GM21360 (cell line): Measurements from ENCODE around the gene SLC24A3.

Experiments
- ATAC-seq: cut with Tn5 transposase; IDR thresholded peaks from one replicate; pipeline ENCODE4 v1.9.1; 2021; ENCODE audit warnings: mild to moderate bottlenecking, moderate library complexity; ENCODE audit not compliant: unreplicated experiment

The SLC24A3 gene

DNA sequence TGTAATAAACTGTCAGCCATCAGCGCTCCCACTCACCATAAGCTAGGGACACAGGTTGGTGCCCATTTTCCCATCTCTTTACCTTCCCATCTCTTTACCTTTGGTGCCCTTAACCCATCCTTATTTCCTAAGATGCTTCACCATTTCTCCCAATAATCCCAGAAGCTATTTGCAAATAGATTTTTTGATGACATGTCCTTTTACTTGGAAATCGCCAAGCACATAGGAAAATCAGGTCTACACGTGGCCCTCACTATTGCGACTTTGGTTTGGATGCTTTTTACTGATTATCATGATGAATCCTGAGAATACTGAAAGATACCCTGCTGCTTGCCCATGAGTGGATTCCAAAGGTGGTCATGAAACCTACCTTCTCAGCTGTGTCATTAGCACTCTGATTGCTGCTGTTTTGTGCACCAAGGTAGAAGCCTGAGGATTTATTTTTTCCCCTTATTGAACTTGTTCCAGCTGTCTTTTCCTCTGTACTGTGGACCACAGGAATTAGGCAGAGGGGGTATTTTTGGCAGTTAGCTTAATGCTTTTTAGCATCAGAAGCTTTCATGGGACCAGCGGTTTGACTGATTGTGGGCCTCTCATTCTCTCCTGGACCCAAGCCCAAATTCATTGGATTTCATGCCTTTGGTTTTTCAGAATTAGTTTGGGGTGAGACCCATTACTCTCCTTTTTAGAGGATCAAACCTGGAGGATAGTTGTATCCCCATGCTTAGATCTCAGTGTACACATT, 316.0 kb downstream of the SLC24A3 start:
- ATAC-seq, result no peak

DNA sequence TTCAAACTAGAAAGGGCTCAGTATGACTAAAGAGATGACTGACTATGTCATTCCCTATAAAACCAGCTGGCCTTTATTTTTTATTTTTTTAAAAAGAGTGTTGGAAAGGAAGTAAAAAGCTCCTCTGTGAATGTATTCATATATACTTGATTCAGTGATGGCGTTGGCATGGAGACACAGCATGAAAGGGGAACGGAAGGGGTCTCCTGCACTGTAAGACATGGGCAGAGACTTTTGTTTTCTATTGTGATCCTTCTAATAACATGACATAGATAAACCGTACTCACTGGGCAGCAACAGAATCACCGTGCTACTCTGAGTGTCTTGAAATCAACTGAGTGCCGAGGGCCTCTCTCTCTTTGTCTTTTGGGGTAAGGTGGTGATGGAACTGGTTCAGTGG, 317.6 kb downstream of the SLC24A3 start:
- ATAC-seq, result no peak

DNA sequence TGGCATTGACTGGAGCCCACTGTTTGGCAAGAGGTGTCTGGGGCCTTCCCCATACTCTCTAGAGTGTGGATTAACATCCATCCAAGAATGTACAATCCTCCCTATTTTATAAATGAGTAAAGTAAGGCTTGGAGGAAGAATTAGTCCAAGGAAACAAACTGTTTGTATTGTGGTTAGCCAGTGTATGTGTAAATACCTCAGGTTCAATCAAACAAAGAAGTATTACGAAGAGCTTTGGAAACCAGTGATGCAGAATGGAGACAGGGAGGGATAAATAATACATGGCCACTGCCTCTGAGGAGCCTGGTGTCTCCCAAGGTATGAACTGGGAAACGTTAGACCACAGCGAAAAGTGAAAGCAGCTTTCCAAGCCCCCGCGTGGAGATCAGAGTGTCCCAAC, 319.0 kb downstream of the SLC24A3 start:
- ATAC-seq, result no peak

DNA sequence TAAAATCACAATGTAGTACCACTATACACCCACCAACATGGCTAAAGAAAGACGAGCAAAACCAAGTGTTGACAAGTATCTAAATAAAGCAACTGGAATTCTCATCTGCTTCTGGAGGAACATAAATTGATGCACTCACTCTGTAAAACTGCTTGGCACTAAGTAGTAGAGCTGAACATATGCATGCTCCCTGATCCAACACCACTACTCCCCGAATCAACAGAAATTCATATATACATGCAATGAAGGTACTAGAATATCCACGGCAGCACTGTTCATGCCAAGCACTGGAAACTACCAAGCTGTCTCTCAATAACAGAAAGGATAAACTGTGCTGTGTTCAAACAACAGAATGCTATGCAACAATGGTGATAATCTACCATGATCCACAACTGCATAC, 326.1 kb downstream of the SLC24A3 start:
- no peak for ATAC-seq

DNA sequence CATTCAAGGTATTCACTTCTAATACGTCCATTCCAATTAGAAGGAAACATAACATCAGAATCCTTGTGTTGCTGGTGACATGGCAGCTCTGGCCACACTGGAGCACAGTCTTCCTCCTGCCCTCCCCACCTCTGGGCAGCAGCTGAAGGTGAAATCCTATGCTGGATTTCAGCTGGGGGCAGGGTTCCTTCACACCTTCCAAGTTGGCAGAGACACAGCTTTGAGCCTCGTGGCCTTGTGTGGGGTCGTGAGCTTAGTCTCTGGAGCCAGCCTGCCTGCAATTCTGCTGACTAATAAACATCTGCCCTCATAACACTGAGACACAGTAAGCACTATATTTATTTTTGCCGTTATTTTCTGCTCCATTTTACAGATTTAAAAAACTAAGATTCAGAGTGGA, 326.7 kb downstream of the SLC24A3 start:
- no peak for ATAC-seq

DNA sequence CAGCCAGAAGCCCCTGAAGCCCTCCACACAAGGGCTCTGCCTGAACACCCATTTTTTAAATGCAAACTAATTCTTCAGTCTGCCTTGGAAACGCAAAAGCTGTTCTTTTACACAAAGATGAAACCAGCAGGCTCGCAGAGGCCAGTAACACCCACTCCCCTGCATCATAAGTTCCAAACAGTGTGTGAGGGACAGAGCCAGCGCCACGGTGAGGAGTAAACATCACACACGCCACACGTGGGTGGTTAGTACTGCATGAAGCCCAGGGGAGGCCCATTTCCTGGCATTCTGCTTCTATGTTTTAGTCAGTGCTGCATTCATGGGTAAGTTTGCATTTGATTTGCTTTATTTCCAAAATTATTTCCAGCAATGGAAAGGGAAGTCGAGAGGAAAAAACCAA, 327.9 kb downstream of the SLC24A3 start:
- ATAC-seq, result no peak

DNA sequence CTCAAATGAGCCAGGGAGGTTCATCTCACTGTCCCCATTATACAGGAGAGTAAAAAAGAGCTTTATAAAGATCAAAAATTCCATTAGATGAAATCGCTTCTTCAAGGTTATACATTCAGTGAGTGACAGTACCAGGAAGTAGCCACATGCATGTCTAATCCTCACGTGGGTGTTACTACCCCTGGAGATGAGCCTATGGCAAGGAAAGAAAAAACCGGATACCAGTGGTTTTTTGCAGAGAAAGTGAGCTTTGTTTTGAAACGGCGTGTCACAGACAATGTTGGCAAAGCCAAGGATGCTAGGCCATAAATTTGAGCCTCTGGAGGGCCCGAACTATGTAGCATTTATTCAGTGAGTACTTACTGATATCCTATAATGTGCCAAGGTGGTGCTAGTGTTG, 330.7 kb downstream of the SLC24A3 start:
- ATAC-seq, result no peak

DNA sequence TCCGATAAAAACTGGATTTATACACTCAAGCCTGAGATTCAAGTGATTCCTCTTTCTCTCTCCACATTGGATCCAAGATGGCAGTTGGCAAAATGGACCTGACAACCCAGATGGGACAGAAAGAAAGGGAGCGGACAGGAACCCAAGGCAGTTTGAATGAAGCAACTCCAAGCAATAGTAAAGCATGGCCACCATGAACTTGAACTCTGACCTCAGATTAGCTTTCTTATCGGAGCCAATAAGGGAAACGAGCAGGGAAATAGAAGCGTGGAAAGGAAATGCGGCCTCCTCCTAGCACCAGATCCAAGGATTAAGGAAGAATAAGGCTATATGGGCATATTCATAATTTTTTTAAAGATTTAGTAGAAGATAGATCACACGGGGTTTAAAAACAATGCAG, 332.2 kb downstream of the SLC24A3 start:
- ATAC-seq, result no peak

DNA sequence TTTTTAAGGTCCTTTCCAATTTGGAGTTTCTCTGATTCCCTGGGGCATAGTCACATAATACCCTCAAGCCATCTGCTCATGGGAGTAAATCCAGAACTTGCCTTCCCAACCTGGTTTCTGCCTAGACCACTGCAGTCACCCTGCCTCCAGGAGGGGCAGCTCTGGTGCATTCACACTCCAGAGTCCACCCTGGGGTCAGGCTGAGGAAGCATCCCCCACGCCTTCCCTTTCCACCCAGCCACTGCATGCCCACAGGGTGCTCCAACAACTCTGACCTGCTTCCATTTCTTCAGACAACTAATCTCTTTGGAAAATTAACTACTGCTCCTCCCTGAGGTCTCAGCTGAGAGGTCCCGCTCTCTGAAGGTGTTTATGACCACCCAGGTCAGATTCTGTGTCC, 334.2 kb downstream of the SLC24A3 start:
- ATAC-seq, result no peak

DNA sequence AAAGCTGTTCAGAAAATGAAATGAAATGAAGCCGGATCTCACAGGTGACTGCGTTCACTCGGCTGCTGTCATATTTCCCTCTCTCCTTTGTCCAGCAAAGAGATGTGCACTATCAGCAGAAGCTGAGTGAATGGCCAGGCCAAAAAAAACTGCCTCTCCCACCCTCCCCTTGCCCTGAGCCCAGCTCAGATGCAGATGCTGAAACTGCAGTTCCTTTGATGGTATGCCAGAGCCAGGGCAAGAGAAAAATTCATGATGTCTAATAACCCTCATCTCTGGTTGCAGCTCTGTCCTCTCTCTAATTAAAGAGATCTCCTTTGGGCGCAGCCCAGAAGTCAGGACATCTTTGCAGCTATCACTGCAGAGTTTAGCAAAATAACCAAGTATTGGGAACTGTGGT, 335.1 kb downstream of the SLC24A3 start:
- no peak for ATAC-seq

DNA sequence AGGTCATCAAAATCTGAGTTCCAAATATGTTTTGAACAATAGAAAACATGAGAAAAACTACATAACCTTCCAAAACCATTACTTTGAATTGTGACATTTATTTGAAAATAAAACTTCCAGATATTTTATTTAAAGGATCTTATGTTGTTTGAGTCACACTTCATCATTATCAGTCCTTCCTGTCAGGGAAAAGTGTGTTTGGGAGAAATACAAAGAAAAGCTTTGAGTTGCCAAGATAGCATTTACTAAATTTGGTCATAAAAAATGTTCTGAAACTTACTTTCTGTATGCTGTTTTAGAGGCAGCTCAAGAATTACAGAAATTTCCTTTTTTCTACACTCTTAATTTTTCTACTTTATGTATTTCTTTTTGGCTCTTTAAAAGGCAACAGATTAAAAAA, 337.5 kb downstream of the SLC24A3 start:
- no peak for ATAC-seq

DNA sequence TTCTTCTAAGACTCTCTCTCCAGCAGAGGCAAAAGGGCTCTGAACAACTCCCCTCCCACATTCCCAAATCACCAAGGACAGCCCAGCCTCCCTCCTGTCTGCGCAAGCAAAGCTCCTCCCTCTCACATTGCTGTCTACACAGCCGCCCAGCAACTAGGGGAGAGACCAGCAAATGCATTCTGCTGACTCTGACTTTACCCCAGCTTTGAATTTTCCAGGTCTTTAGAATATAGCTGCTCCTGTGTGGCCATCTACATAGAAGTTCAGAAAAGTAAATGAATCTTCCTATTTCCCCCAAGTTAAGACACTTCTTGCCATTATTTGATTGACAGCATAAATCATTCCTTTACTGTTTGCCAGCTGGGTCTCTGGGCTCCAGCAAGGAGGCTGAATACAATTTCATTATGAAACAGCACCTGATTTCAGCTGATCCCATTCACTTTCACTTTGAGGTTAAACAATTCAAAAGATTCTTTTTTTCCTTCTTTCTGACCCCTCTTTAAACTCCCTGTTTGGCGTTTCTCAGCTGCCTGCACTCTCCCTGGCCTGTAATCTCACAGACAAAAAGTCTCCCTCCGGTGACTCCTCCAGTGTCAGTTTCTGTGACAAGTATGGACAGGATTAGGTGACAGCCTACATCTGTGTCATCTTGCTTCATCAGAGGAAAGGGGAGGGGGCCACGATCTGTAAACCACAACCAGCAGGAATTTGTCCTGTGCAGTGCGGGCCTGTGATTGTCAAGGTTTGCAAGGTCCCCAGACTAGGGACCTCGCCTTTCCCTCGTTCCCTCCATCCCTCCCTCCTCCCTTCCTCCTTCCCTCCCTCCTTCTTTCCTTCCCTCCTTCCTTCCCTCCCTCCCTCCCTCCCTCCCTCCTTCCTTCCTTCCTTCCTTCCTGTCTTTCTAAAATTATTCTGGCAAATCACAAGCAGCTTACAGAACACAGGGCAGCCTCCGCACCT, 340.1 kb downstream of the SLC24A3 start:
- no peak for ATAC-seq

DNA sequence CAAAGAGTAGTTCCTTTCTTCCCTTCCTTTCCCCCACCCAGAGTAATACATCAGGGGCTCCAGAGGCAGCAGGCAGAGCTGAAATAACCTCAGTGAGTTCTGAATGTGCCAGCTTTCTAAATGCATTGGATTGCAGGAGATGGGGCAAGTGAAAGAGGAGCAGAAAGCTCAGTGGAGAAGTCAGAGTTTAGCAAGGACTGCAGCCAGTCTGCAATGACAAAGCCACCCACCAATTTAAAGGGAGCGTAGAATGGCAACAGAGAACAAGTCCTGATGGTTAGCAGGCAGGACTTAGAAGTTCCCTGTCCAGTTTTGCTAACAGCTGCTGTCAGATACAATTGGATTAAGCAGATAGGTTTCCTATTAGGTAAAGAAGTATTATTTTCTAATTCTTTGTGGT, 342.2 kb downstream of the SLC24A3 start:
- ATAC-seq, result no peak

DNA sequence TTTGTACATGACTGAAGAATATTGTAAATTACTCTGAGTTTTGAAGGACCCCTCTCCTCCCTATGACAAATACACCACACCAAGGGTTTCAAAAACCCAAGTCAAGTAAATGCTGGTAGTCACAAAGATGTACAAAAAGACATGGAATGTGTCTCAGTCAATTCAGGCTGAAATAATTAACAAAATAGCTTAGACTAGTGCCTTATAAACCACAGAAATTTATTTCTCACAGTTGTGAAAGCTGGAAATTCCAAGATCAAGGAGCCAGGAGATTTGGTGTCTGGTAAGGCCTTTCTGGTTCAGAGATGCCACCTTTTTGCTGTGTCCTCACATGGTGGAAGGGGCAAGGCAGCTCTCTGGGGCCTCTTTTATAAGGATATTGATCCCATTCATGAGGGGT, 343.3 kb downstream of the SLC24A3 start:
- ATAC-seq, result no peak

DNA sequence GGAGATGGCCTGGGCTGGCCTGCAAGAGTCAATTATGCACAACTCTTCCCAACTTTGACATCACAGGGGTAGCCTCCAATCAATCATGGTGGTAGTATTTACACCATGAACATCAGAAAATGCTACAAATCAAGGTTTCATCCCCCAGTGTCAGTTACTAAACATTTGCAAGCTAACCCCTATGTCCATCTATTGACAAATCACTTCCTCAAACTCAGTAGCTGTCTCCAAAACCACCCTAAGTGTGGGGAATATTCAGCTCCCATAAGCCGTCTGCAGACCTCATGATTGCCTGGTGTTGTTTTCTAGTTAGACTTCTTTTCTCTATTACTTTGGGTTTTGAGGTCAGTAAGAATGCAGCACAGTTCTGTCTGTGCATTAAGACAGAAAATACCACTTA, 344.8 kb downstream of the SLC24A3 start:
- no peak for ATAC-seq

DNA sequence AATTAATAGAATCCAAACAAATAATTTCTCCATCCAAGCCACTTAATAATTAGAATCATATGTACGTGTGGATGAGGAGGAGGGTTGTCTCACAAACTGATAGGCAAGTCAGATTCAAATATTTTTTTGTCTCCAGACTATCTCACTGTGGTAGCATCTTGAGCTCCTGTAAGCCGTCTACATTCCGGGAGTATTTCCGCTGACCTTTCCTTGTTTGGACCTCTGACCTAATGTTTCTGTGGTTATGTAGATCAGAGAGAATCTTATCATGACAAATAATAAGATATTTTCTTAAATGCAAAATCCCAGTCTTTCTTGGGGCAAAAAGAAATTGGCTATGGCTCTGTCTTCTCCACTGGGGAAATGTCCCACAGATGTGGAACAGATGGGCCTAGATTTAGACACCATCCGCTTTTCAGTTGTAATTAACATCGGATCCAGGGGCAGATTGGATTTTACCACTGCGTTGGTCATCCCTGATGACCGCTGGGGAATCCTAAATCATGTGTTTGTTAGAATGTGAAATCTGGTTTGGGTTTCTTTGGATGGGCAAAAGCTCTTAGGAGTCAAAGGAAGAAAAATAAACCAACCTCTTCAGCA, 348.5 kb downstream of the SLC24A3 start:
- ATAC-seq, result no peak

DNA sequence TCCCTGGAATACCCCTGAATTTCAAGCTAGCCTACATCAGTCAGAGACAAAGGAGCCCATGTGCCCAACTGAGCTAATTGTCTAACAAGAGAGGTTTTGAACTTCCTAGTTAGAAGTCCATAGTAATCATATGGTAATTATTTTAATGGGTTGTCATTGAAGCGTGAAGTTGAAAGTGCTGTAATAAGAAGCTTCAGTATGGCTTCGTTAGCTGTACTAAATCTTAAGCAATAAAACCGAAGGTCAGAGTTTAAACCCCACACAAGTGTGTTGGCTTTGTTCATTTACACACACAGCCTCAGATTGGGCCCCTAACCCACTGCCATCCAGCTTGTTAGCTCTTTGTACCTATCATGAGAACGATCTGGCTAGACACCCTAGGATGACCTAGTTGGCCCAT, 350.0 kb downstream of the SLC24A3 start:
- ATAC-seq, result no peak

DNA sequence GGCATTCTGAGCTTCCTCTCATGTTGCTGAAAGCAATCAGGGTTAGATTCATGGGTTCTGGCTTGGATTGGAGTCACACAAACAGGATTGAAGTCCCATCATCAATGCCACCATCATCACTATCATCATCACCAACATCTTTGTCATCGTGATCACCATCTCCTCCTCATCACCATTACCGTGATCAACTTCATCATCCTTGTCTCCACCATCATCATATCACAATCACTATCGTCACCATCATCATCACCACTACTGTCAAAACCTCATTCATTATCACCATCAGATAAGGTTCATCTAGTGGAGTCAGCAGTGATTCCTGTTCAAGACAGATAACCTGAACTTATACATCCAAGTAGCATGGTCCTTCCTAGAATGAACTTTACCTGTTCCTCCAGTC, 351.8 kb downstream of the SLC24A3 start:
- no peak for ATAC-seq

DNA sequence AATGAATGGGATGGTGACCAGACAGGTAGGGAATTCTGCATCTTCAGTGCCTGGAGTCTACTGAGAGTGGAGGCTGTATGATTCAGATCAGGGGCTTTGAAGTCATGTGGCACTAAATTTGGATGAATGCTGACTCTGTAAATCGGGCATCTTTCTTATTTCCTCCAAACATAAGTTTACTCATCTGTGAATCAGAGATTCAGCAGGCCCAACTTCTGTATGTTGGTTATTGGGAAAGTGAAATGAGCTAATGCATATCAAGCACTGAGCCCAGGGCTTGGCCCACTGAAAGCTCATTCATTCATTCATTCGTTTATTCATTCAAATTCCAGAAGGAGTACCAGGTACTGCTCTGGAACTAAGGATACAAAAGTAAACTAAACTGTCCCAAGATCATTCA, 353.3 kb downstream of the SLC24A3 start:
- ATAC-seq, result no peak

DNA sequence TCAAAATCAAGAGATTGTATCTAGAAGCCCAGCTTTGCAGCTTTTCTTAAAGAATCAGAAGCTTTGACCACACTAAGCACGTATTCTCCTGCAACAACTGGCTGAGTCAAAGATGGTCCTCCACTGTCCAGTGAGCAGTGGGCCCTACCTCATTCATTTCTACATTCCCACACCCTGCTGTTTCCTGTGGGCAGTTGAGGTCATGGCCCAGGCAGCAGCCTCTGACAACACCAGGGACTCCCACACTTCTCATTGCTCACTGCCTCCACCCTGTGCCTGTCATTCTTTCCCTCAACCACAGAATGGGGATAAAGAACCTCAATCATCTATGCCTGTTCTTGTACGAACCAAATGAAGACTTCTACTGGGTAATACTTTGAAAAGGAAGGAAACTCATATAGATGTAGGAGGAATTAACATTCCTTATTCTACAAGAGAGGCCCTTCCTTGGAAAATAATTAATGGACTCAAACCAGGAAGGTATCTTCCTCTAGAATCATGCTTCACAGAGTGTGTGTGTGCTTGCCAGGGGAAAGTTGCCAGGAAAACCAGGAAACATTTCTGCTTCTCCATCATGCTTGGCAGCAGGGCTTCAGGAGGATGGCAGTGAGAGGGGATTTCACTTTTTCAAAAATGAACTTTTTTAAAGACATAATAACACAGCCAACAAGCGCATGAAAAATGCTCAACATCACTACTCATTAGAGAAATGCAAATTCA, 353.9 kb downstream of the SLC24A3 start:
- no peak for ATAC-seq

DNA sequence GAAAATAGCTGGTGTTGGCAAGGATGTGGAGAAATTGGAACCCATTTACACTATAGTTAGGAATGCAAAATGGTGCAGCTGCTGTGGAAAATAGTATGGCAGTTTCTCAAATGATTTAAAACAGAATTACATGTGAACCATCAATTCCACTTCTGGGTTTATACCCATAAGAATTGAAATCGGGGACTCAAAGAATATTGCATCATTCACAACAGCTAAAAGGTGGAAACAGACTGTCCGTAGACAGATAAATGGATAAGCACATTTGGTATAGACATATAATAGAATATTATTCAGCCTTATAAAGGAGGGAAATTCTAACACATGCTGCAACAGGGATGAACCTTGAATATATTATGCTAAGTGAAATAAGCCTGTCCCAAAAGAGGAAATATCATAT, 355.7 kb downstream of the SLC24A3 start:
- ATAC-seq, result no peak
